HG02840 (cell line): ENCODE measurements around the gene UTS2.

Experiments
- ATAC-seq: cut with Tn5 transposase; IDR thresholded peaks from one replicate; pipeline ENCODE4 v1.9.1; 2021; ENCODE audit warnings: mild to moderate bottlenecking, moderate library complexity, moderate number of reproducible peaks; ENCODE audit not compliant: unreplicated experiment, low FRiP score

UTS2 gene

DNA sequence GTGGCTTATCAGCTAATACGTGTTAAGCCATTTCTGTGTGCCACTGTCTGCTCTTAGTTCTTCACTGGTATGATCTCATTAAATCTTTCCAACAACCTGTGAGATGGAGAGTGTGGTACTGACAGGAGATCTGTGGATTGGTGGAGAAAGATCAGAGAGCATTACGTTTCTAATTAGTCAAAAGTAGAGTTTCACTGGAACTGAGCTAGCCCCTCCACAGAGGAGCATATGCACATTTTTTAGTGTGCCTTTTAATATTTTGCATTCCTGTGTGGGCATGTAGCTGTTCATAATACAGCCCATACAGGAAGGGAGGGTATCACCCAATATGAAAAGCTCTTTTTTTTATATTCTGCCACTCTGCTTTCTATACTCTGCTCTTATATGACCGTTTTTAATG, 31.6 kb downstream of the UTS2 start:
- ATAC-seq, result no peak

DNA sequence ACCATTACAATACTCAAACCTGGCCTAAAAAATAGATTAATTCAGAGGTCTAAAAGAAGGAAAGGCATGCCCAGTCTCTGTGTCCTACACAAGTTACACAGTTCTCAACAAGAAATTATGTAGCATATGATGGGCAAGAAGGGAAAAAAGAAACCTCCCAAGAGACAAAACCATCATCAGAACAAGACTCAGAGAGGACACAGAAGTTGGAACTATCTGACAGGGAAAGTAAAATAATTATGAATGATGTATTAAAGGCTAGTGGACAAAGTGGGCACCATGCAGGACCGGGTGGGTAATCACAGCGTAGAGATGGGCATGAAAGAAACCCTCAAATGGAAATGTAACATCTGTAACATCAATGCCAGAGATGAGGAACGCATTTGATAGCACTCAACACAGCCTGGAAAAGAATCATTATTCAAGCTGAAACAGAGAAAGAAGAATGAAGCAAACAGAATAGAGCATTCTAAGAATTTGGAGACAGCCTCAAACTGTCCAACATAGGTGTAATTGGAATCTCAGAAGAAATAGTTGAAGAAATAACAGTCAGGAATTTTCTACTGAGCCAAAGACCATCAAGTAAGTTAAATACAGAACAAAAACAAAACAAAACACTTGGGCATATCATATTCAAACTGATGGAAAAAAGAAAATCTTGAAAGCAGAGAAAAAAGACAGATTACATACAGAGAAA, 39.0 kb downstream of the UTS2 start:
- no peak for ATAC-seq

DNA sequence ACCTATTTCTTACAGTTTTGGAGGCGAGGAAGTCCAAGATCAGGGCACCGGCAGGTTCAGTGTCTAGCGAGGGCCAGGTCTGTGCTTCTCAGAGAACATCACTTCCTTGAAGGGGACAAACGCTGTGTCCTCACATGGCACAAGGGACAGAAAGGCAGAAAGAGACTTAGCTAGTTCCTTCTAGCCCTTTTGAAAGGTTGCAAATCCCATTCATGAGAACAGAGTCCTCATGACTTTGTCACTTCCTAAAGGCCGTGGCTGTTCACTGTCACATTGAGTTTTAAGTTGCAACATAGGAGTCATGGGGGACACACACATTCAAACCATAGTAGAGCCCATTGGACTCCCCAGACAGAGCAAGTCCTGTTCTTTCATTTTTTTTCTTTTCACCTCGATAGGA, 41.4 kb downstream of the UTS2 start:
- ATAC-seq, result no peak

GRCh38 chr1:7810395-7810794, 42.5 kb downstream of the UTS2 start:
- ATAC-seq, result no peak

- no peak for ATAC-seq
Observed at GRCh38 chr1:7809742-7810141, 43.1 kb downstream of the UTS2 start.

GRCh38 chr1:7808253-7808844, 44.5 kb downstream of the UTS2 start:
- ATAC-seq, result no peak

- no peak for ATAC-seq
Observed at GRCh38 chr1:7805460-7805859, 47.4 kb downstream of the UTS2 start.
